WTC11 (cell line): ENCODE measurements around the gene OR2AG2. TPM values are rescaled to one million over a fixed set of nuclear protein-coding genes. Genes with fewer than 3 reads are reported as not detected.

Source experiments
- ATAC-seq: fragments of 200-7000 bp; cut with Tn5 transposase; 2 replicates; pipeline ENCODE4 v1.10.0; 2021; ENCODE audit warnings: mild to moderate bottlenecking, moderate library complexity
- CTCF ChIA-PET: fragments of 300-600 bp; sonication (Branson Sonifier 250); formaldehyde crosslinking; loops from one replicate; lab custom pipeline; 2021; ENCODE audit warnings: antibody characterized with exemption; lab: Charles Lee
- POLR2A ChIA-PET: fragments of 350-600 bp; sonication (Branson Sonifier 250); formaldehyde crosslinking; loops from one replicate; lab custom pipeline; 2021; ENCODE audit warnings: antibody characterized with exemption; lab: Charles Lee
- DNase-seq: peaks from one replicate; pipeline ENCODE4 v3.0.0; 2021; ENCODE audit warnings: low spot score
- H3K27ac Mint-ChIP-seq: 2 replicates; pipeline ENCODE4 v1.8.0; 2021; ENCODE audit warnings: mixed read lengths
- H3K27me3 Mint-ChIP-seq: 2 replicates; pipeline ENCODE4 v1.8.0; 2021; ENCODE audit warnings: low read depth, mild to moderate bottlenecking, moderate library complexity, mixed read lengths
- H3K36me3 Mint-ChIP-seq: 2 replicates; pipeline ENCODE4 v1.8.0; 2021; ENCODE audit warnings: mixed read lengths
- H3K4me1 Mint-ChIP-seq: 2 replicates; pipeline ENCODE4 v1.8.0; 2022; ENCODE audit warnings: mixed read lengths
- H3K4me3 Mint-ChIP-seq: 2 replicates; pipeline ENCODE4 v1.8.0; 2021; ENCODE audit warnings: mild to moderate bottlenecking, moderate library complexity, mixed read lengths
- H3K9me3 Mint-ChIP-seq: 2 replicates; pipeline ENCODE4 v1.8.0; 2021; ENCODE audit warnings: mixed read lengths
- AR ChIP-seq: fragments of 250-450 bp; sonication (Bioruptor Pico); IDR thresholded peaks from 2 replicates; pipeline ENCODE4 v1.9.0; 2021; ENCODE audit warnings: mild to moderate bottlenecking
- CBFB ChIP-seq: sonication (generic); formaldehyde crosslinking; IDR thresholded peaks from 2 replicates; pipeline ENCODE4 v1.8.1; 2022; ENCODE audit warnings: mild to moderate bottlenecking, low read depth, missing genetic modification reagents
- ETV6 ChIP-seq: sonication (generic); formaldehyde crosslinking; IDR thresholded peaks from 2 replicates; pipeline ENCODE4 v1.8.1; 2022; ENCODE audit warnings: mild to moderate bottlenecking, missing genetic modification reagents
- FOXP1 ChIP-seq: sonication (generic); formaldehyde crosslinking; IDR thresholded peaks from 2 replicates; pipeline ENCODE4 v1.8.0; 2022; ENCODE audit warnings: missing genetic modification reagents, mild to moderate bottlenecking, moderate library complexity, borderline replicate concordance
- GABPB1 ChIP-seq: sonication (generic); formaldehyde crosslinking; IDR thresholded peaks from 2 replicates; pipeline ENCODE4 v1.8.1; 2023; ENCODE audit warnings: mild to moderate bottlenecking, missing genetic modification reagents
- MAX ChIP-seq: sonication (generic); formaldehyde crosslinking; IDR thresholded peaks from 2 replicates; pipeline ENCODE4 v1.8.0; 2022; ENCODE audit warnings: mild to moderate bottlenecking, missing genetic modification reagents
- RELA ChIP-seq: sonication (generic); formaldehyde crosslinking; IDR thresholded peaks from 2 replicates; pipeline ENCODE4 v1.8.1; 2022; ENCODE audit warnings: missing genetic modification reagents, mild to moderate bottlenecking, borderline replicate concordance
- SMAD4 ChIP-seq: sonication (generic); formaldehyde crosslinking; IDR thresholded peaks from 2 replicates; pipeline ENCODE4 v1.8.0; 2022; ENCODE audit warnings: mild to moderate bottlenecking, missing genetic modification reagents
- ZBTB21 ChIP-seq: sonication (generic); formaldehyde crosslinking; IDR thresholded peaks from 2 replicates; pipeline ENCODE4 v1.8.1; 2023; ENCODE audit warnings: mild to moderate bottlenecking, missing genetic modification reagents, borderline replicate concordance
- ZNF219 ChIP-seq: sonication (generic); formaldehyde crosslinking; IDR thresholded peaks from 2 replicates; pipeline ENCODE4 v1.8.0; 2023; ENCODE audit warnings: missing genetic modification reagents, mild to moderate bottlenecking, borderline replicate concordance
- ZNF425 ChIP-seq: fragments of 250-450 bp; sonication (Bioruptor Pico); conservative IDR thresholded peaks from 2 replicates; pipeline ENCODE4 v1.9.0; 2021; ENCODE audit warnings: mild to moderate bottlenecking
- ZNF532 ChIP-seq: fragments of 250-450 bp; sonication (Bioruptor Pico); IDR thresholded peaks from 2 replicates; pipeline ENCODE4 v1.9.0; 2021; ENCODE audit warnings: mild to moderate bottlenecking, borderline replicate concordance
- ZNF671 ChIP-seq: fragments of 250-450 bp; sonication (Bioruptor Pico); IDR thresholded peaks from 2 replicates; pipeline ENCODE4 v1.8.0; 2021; ENCODE audit warnings: mild to moderate bottlenecking
- total RNA-seq: library from RNA; stranded (reverse); gene quantifications from 3 replicates; pipeline ENCODE4 v1.2.3, GENCODE V29; 2021
- TF ChIP-seq, protein P1 (sequence below): sonication (generic); formaldehyde crosslinking; IDR thresholded peaks from 2 replicates; pipeline ENCODE4 v1.8.1; 2023; ENCODE audit warnings: mild to moderate bottlenecking, missing genetic modification reagents, moderate library complexity

OR2AG2 gene
- total RNA-seq, 1 experiment from 2014 or later: 0.17 TPM

- POLR2A ChIA-PET: no interaction called here
- ATAC-seq (no peak), DNase-seq (no peak)
- H3K4me3 Mint-ChIP-seq: no peak overlapping the region
- H3K36me3 Mint-ChIP-seq: peaks cover 8% of the 10 kb centered on the region; the same call in 1 of the 2 replicates
- no peak for TF ChIP-seq AR (CRISPR knock-in tag)
- no peak for TF ChIP-seq ZNF671 (CRISPR knock-in tag)
- no peak for TF ChIP-seq RELA
- TF ChIP-seq ZNF532: no peak
- TF ChIP-seq, protein P1, sequence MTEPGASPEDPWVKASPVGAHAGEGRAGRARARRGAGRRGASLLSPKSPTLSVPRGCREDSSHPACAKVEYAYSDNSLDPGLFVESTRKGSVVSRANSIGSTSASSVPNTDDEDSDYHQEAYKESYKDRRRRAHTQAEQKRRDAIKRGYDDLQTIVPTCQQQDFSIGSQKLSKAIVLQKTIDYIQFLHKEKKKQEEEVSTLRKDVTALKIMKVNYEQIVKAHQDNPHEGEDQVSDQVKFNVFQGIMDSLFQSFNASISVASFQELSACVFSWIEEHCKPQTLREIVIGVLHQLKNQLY (CRISPR knock-in tag): no peak
- CTCF ChIA-PET: interaction anchor here (0.7 to 1.6 kb wide), 4 partner anchors 18 to 93 kb away, joined by 3 to 5 read pairs (median 4); no protein-coding TSS in a partner anchor
- peaks cover 67% of the 10 kb centered on the region for H3K9me3 Mint-ChIP-seq
- H3K4me1 Mint-ChIP-seq: no peaks in the 10 kb centered on the region
- H3K27ac Mint-ChIP-seq: no peak overlapping the region
- H3K27me3 Mint-ChIP-seq: peaks cover 47% of the 10 kb centered on the region
Observed at GRCh38 chr11:6719576-6719975, 52.2 kb downstream of the OR2AG2 start.

DNA sequence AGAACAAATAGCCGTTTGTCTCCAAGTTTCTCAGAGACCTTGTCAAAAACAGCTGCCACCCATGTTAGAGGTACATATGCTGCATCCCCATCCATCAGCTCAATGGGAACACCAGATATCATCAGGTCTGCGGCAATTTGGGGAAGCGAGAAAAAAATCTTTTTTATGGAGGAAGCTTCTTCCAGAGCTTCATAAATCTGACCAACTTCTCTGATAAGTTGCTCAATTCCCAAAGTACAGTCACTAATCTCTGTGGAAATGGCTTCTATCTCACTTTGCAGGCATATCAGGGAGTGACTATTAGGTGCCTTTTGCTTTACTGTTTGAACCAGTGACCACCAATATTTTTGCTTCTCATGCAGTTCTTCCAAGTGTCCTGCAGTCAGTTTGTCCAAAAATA lies 54.4 kb downstream of the OR2AG2 start:
- H3K4me3 Mint-ChIP-seq: no peak overlapping the region
- peaks cover 49% of the 10 kb centered on the region for H3K27me3 Mint-ChIP-seq
- no peak for TF ChIP-seq ZBTB21 (CRISPR knock-in tag)
- TF ChIP-seq CBFB: no peak
- TF ChIP-seq MAX (CRISPR knock-in tag): no peak
- TF ChIP-seq SMAD4 (CRISPR knock-in tag): no peak
- TF ChIP-seq ZNF219 (CRISPR knock-in tag): no peak
- TF ChIP-seq ZNF671 (CRISPR knock-in tag): no peak
- no peak for TF ChIP-seq ZNF425
- no peak for TF ChIP-seq FOXP1 (CRISPR knock-in tag)
- TF ChIP-seq GABPB1: no peak
- no peak for TF ChIP-seq ETV6 (CRISPR knock-in tag)
- no peak for ATAC-seq
- CTCF ChIA-PET: no interaction called here
- peaks cover 68% of the 10 kb centered on the region for H3K9me3 Mint-ChIP-seq
- DNase-seq: no peak
- H3K36me3 Mint-ChIP-seq: peaks cover 7% of the 10 kb centered on the region
- POLR2A ChIA-PET: no interaction called here
- H3K27ac Mint-ChIP-seq: no peak overlapping the region
- H3K4me1 Mint-ChIP-seq: no peaks in the 10 kb centered on the region

Other genes starting within 250 kb of the OR2AG2 start
- gene RRP8, start 168.4 kb downstream of the OR2AG2 start, total RNA-seq: 12.5 to 15.0 TPM (median 14.6 TPM) in 3 replicates
- gene ILK, start 168.2 kb downstream of the OR2AG2 start, total RNA-seq: 97.7 to 112 TPM (median 110 TPM) in 3 replicates
- 165 to 186 TPM (median 178 TPM) in 3 replicates for gene TAF10, start 159.8 kb downstream of the OR2AG2 start, total RNA-seq
- gene TPP1, start 152.6 kb downstream of the OR2AG2 start, total RNA-seq: 36.2 to 51.4 TPM (median 44.8 TPM) in 3 replicates
- gene DCHS1, start 116.2 kb downstream of the OR2AG2 start, total RNA-seq: 11.5 to 14.2 TPM (median 12.6 TPM) in 3 replicates
- gene MRPL17, start 88.6 kb downstream of the OR2AG2 start, total RNA-seq: 68.1 to 77.1 TPM (median 70.1 TPM) in 3 replicates
- gene OR2AG1, start 11.0 kb upstream of the OR2AG2 start, total RNA-seq: not detected in 3 replicates
- gene OR6A2, start 27.7 kb upstream of the OR2AG2 start, total RNA-seq: 0.07 to 0.27 TPM (median 0.07 TPM) in 3 replicates
- gene OR10A5, start 73.7 kb upstream of the OR2AG2 start, total RNA-seq: not detected in 3 replicates
- not detected in 3 replicates for gene OR10A2, start 91.1 kb upstream of the OR2AG2 start, total RNA-seq
- gene OR10A4, start 104.6 kb upstream of the OR2AG2 start, total RNA-seq: not detected in 3 replicates
- 0.16 to 0.26 TPM (median 0.23 TPM) in 3 replicates for gene OR2D2, start 120.5 kb upstream of the OR2AG2 start, total RNA-seq
- not detected in 3 replicates for gene OR2D3, start 149.0 kb upstream of the OR2AG2 start, total RNA-seq
- 13.8 to 15.8 TPM (median 14.1 TPM) in 3 replicates for gene ZNF215, start 154.4 kb upstream of the OR2AG2 start, total RNA-seq
- 3.5 to 4.1 TPM (median 4.0 TPM) in 3 replicates for gene ZNF214, start 248.4 kb upstream of the OR2AG2 start, total RNA-seq
- 0.05 to 0.16 TPM (median 0.07 TPM) in 3 replicates for gene NLRP14, start 248.5 kb upstream of the OR2AG2 start, total RNA-seq